Ishikawa (cell line): Measurements from ENCODE around the gene SLC2A1.

Experiments
- CEBPB ChIP-seq: IDR thresholded peaks from 2 replicates; pipeline ENCODE4 v1.6.1; 2012
- EGR1 ChIP-seq: IDR thresholded peaks from 2 replicates; pipeline ENCODE4 v1.6.1; 2012
- FOXM1 ChIP-seq: IDR thresholded peaks from 2 replicates; pipeline ENCODE4 v1.6.1; 2012; ENCODE audit warnings: low read depth, borderline replicate concordance
- MAX ChIP-seq: IDR thresholded peaks from 2 replicates; pipeline ENCODE4 v1.6.1; 2012
- RAD21 ChIP-seq: IDR thresholded peaks from 2 replicates; pipeline ENCODE4 v1.6.1; 2012; ENCODE audit warnings: low read depth
- REST ChIP-seq: IDR thresholded peaks from 2 replicates; pipeline ENCODE4 v1.6.1; 2012; ENCODE audit warnings: low read depth, mild to moderate bottlenecking
- USF1 ChIP-seq: IDR thresholded peaks from 2 replicates; pipeline ENCODE4 v1.6.1; 2012

GRCh38 chr1:42931108-42931539, 27.5 kb downstream of the SLC2A1 start:
- no peak for TF ChIP-seq USF1
- no peak for TF ChIP-seq EGR1
- TF ChIP-seq FOXM1 = no peak
- TF ChIP-seq RAD21 = peak; percentile 63
- TF ChIP-seq REST = no peak
- TF ChIP-seq MAX = no peak
- no peak for TF ChIP-seq CEBPB
